ENCODE data around the gene WBP1L. TPM values are rescaled to one million over a fixed set of nuclear protein-coding genes. Genes with fewer than 3 reads are reported as not detected.
A peak's percentile ranks its signal among the peaks of the same experiment; 100 is the strongest.

The WBP1L gene
- total and polyA plus RNA-seq, 2 of the 13 experiments (the other 11 are each of a cell fraction or from before 2014, with no cell fraction given) = 8.3 to 12.3 TPM

- TF ChIP-seq ZNF770 (CRISPR knock-in tag; IDR thresholded peaks at IDR 0.05) (no peak), GRHL1 (CRISPR knock-in tag; conservative IDR thresholded peaks at IDR 0.05) (no peak), WIZ (CRISPR knock-in tag; IDR thresholded peaks at IDR 0.05) (no peak), MAX (IDR thresholded peaks at IDR 0.05) (no peak), HMG20A (CRISPR knock-in tag; IDR thresholded peaks at IDR 0.05; ENCODE audit: borderline replicate concordance) (no peak), ZNF737 (CRISPR knock-in tag; IDR thresholded peaks at IDR 0.05; ENCODE audit: borderline replicate concordance) (no peak), ZNF501 (CRISPR knock-in tag; IDR thresholded peaks at IDR 0.05) (0 out of 2 replicates have a peak, but pooled peaks have one; percentile 18), MAF1 (CRISPR knock-in tag; IDR thresholded peaks at IDR 0.05; ENCODE audit: borderline replicate concordance) (no peak), ZNF788 (CRISPR knock-in tag; IDR thresholded peaks at IDR 0.05; ENCODE audit: borderline replicate concordance) (no peak), ZNF101 (CRISPR knock-in tag; IDR thresholded peaks at IDR 0.05; ENCODE audit: borderline replicate concordance, low read depth) (no peak), FOXP4 (CRISPR knock-in tag; IDR thresholded peaks at IDR 0.05) (no peak), SALL1 (CRISPR knock-in tag; IDR thresholded peaks at IDR 0.05) (peak; percentile 54; the same call in 1 of the 2 replicates), KDM2A (CRISPR knock-in tag; IDR thresholded peaks at IDR 0.05; ENCODE audit: borderline replicate concordance, low read depth) (peak; percentile 70), ZHX2 (IDR thresholded peaks at IDR 0.05; ENCODE audit: low read depth) (no peak), ZHX2 (CRISPR knock-in tag; IDR thresholded peaks at IDR 0.05; ENCODE audit: borderline replicate concordance) (no peak)
Measured at GRCh38 chr10:102729029-102730026, 14.4 kb upstream of the WBP1L start (continued).
